Activated T-cell treated with anti-CD3 and anti-CD28 coated beads for 4 hours (primary cell): Measurements from ENCODE around the gene RIC1.
"Not testable (repeated sequence)": the region's sequence is repeated elsewhere in the genome, so short reads cannot be mapped to it uniquely, and the experiment has no call there.

ENCODE experiments used
- DNase-seq: peaks from one replicate; pipeline ENCODE4 v3.0.0-alpha.2; 2020

Gene RIC1

DNA sequence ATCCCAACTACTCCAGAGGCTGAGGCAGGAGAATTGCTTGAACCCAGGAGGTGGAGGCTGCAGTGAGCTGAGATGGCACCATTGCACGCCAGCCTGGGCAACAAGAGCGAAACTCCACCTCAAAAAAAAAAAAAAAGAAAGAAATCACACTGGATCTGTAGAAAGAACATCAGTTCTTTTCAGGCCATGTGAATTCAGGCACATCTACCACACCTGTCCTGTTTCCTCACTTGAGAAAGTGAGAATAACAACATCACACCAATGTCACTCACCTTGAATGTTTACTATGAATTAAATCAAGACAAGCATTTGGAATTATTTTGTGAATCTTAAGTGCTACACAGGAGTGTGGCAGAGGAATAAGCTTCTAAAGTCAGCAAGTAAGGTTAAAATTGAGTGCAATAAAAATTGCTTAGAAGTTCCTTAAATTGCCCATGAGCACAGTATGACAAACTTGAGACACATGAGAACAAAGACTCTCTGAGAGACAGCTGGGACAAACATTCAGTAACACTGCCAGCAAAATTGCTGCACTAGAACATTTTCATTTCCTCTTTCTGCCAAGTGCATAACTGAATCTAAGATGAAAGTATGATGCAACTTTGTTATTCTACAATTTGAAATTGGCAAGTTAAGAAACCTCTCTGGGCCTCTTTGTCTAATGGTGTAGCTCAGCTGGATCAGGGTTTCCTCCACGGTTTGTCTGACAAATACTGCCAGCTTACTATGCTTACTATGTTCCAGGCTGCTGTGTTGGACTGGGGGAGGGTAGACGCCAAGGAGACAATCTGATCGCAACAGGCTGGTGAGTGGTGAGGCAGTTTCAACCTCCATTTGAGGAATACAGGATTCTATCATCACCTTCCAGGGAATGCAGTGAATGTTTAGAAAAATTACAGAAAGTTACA, 1.9 kb upstream of the RIC1 start:
- no peak for DNase-seq

GRCh38 chr9:5627686-5628085, 1.2 kb upstream of the RIC1 start:
- DNase-seq, result not testable (repeated sequence)

DNA sequence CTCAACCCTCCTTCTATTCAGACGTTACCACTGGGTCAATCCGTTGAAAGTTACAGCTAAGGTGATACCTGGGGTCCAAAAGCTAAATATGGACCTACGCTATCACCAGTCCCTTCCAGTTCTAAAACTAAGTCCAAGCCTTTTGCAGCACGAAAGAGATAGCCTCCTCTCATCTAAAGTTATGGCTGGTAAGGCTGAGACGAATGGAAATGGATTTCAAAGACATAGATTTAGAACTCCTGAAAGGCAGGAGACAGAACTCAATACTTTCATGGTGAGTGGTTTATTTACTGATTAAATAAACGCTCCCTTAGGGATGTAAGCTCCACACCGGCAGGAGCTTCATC, 751 bp upstream of the RIC1 start:
- no peak for DNase-seq

- peak; percentile 18 for DNase-seq
These were observed 589 bp downstream of the RIC1 start for GRCh38 chr9:5629312-5630080.

GRCh38 chr9:5630081-5630507, 1.2 kb downstream of the RIC1 start:
- DNase-seq, result no peak

- DNase-seq, result no peak
These were observed 2.1 kb downstream of the RIC1 start for GRCh38 chr9:5631026-5631425.

- DNase-seq, result no peak
These were observed 3.6 kb downstream of the RIC1 start for GRCh38 chr9:5632540-5632939.

DNA sequence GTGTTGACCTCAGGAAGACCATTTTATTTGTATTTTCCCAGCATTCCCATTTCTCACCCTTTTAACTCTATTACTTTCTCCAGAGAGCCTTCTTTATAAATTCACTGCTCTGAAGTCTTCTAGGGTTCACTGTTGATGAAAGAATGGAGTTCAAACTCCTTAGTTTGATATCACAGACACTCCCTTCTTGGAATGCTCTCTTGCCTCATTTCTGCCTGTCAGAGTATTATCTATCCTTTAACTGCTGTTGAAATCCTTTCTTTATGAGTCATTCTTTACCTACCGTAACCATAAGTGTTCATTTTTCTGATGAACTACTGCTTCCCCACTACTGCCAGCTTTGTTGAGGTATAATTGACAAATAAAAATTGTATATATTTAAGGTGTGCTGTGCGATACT, 4.3 kb downstream of the RIC1 start:
- DNase-seq, result no peak

DNA sequence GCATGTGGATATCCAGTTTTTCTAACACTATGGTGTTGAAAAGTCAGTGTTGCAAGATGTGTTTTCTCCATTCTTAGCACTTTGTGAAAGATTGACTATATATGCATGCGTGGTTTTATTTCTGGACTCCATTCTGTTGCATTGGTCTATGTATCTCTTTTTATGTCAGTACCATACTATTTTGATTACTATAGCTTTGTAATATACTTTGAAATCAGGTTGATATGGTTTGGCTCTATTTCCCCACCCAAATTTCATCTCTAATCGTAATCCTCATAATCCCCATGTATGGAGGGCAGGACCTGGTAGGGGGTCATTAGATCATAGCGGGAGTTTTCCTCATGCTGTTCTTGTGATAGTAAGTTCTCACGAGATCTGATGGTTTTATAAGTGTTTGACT, 6.5 kb downstream of the RIC1 start:
- DNase-seq, result no peak

DNA sequence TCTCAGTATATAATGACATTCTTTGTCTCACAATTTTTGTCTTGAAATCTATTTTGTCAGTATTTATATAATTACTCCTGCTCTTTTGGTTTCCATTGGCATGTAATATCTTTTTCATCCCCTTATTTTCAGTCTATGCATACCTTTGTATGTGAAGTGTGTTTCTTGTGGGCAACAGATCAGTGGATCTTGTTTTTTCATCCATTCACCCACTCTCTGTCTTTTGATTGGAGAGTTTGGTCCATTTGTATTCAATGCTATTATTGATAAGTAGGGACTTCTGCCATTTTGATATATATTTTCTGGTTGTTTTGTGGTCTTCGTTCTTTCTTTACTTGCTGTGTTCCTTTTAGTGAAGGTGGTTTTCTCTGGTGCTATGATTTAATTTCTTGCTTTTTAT, 10.9 kb downstream of the RIC1 start:
- DNase-seq, result no peak

DNA sequence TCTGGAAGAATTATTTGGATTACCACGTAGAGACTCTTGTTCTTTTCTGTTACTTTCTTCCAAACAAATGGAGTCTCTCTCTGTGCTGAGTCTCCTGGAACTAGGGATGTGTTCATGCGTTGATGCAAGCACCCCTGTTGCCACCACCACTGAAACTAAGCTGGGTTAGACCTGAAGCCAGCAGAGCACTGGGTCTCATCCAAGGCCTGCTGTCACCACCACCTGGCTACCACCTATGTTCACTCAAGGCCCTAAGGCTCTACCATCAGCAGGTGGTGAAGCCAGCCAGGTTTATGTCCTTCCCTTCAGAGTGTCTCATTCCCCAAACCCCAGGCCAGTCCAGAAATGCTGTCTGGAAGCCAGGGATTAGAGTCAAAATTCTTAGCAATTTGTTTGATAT, 13.3 kb downstream of the RIC1 start:
- no peak for DNase-seq

GRCh38 chr9:5643005-5643624, 14.2 kb downstream of the RIC1 start:
- DNase-seq, result no peak

GRCh38 chr9:5644501-5644900, 15.6 kb downstream of the RIC1 start:
- DNase-seq, result no peak

DNA sequence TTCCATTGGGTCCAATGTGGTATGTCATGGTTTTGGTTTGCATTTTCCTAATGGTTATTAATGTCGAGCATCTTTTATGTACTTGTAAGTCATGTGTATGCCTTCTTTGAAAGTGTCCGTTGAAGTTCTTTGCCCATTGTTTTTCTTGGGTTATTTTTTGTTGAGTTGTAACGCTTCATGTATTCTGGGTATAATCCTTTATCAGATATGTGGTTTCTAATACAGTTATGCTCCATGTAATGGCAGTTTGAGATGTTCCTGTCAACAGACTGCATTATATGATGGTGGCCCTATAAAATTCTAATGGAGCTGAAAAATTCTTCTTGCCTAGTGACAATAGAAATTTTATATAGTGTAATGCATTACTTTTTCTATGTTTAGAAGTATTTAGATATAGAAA, 17.2 kb downstream of the RIC1 start:
- no peak for DNase-seq

DNA sequence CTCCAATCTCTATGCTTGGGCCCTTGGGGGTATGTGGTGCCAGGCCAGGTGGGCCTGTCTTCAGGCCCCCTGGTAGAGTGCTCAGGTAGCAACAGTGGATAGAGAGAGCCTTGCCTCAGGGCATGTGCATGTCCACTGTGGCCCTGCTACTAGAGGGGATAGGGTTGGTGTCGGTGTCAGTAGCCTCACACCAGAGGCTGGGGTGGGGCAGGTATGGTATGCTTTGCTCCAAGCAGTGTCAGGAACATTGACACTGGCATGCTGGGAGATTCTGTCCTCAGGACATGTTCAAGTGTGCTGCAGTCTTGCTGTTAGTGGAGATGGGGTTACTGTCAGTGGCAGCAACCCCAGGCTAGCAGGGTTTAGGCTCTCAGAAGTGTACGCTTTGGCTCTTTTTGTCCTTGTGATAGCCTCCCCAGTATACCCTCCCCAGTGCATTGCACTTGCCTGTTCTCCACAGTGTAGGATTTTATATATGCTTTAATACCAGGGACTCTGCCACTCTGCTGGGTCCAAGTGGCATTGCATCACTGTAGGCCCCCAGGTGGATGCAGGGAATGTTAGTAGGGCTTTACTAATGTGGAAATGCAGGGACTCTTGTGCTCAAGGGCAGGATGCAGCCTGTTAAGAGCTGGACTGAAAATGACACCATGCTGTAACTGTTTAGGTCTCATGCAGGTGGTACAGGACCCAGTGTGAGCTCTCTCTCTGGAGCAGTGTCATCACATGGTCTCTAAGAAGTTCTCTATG, 21.6 kb downstream of the RIC1 start:
- DNase-seq, result no peak

- DNase-seq, result no peak
These were observed 22.3 kb downstream of the RIC1 start for GRCh38 chr9:5651246-5651645.

DNA sequence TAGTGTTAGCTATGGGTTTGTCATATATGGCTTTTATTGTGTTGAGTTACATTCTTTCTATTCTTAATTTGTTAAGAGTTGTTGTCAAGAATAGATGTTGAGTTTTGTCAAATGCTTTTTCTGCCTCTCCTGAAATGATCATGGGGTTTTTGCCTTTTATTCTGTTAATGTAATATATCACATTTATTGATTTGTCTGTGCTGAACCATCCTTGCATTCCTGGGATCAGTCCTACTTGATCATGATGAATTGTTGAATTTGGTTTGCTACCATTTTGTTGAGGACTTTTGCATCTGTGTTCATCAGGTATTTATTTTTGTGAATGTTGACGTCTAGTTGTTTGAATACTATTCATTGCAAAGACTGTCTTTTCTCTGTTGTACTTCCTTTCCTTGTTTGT, 23.9 kb downstream of the RIC1 start:
- no peak for DNase-seq

GRCh38 chr9:5662804-5663203, 33.9 kb downstream of the RIC1 start:
- not testable (repeated sequence) for DNase-seq

- no peak for DNase-seq
These were observed 36.2 kb downstream of the RIC1 start for GRCh38 chr9:5665059-5665458.

DNA sequence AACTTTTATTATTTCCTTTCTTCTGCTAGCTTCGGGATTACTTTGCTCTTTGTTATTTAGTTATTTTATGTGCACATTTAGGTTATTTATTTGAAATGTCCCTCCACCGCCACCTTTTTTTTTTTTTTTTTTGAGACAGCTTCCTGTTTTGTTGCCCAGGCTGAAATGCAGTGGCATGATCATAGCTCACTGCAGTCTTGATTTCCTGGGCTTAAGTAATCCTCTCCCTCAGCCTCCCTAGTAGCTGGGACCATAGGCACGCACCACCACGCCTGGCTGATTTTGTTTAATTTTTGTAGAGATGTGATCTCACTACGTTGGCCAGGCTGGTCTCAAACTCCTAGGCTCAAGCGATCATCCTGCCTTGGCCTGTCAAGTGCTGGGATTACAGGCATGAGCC, 38.5 kb downstream of the RIC1 start:
- DNase-seq, result no peak

DNA sequence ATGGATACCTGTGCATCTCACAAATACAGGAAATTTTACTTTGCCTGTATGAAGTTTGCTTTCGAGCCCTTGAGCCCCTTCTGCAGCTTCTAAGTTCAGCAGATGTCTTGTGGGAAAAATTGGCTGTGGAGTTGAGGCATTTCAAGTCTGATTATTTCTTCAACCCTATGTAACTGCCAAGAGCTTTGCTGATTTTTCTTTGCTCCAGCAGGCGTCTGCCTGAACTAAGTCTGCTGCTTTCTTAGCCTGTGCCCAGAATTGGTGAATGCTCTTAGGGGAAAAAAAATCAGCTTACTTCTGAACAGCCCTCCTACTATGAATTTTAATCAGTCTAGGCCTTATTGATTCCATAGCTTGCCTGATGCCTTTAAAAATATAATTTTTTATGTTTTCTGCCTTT, 41.2 kb downstream of the RIC1 start:
- DNase-seq, result no peak

GRCh38 chr9:5671711-5672353, 42.9 kb downstream of the RIC1 start:
- DNase-seq, result no peak

DNA sequence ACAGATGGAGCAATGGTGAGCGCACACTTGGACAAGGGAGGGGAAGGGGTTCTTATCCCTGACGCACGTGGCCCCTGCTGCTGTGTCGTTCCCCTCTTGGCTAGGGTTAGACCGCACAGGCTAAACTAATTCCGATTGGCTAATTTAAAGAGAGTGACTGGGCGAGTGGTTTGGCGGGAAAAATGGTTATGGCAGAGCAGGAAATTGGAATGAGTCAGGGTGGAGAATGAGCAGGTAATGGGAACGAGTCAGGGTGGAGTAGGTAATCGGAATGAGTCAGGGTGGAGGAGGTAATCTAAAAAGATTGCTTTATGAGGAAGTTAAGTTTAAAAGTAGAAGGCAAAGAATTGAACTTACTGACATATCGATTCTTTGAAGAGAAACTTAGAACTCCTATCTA, 46.1 kb downstream of the RIC1 start:
- not testable (repeated sequence) for DNase-seq
